ENCODE measurements around the gene KCTD15.

KCTD15 gene

GRCh38 chr19:33755099-33756035, 41.3 kb upstream of the KCTD15 start:
- H3K4me1 ChIP-seq (ENCODE audit: control insufficient read depth in 1 of 2, insufficient read depth in 2 of 2, low read length in 2 of 2) = no peaks in the 10 kb centered on the region
- no peak overlapping the region for H3K4me3 ChIP-seq (ENCODE audit: low read depth in 1 of 2, low read length in 2 of 2)
- no peaks in the 10 kb centered on the region for H3K36me3 ChIP-seq (ENCODE audit: control insufficient read depth in 1 of 2, insufficient read depth in 2 of 2, low read length in 2 of 2)
- no peaks in the 10 kb centered on the region for H3K9me3 ChIP-seq (ENCODE audit: control insufficient read depth in 1 of 2, low read length in 2 of 2)
- H3K27ac ChIP-seq (ENCODE audit: low read length) = no peak overlapping the region
- H3K27me3 ChIP-seq (ENCODE audit: low read depth, low read length) = no peaks in the 10 kb centered on the region

- Histone ChIP-seq H3K4me3 (ENCODE audit: low read depth in 1 of 2, low read length in 2 of 2) (no peak overlapping the region), H3K27me3 (ENCODE audit: low read depth, low read length) (no peaks in the 10 kb centered on the region), H3K36me3 (ENCODE audit: control insufficient read depth in 1 of 2, insufficient read depth in 2 of 2, low read length in 2 of 2) (no peaks in the 10 kb centered on the region), H3K9me3 (ENCODE audit: control insufficient read depth in 1 of 2, low read length in 2 of 2) (no peaks in the 10 kb centered on the region), H3K27ac (ENCODE audit: low read length) (no peak overlapping the region), H3K4me1 (ENCODE audit: control insufficient read depth in 1 of 2, insufficient read depth in 2 of 2, low read length in 2 of 2) (no peaks in the 10 kb centered on the region)
These were observed 40.5 kb upstream of the KCTD15 start for GRCh38 chr19:33756177-33756576.

- Histone ChIP-seq H3K4me3 (ENCODE audit: low read depth in 1 of 2, low read length in 2 of 2) (no peak overlapping the region), H3K27ac (ENCODE audit: low read length) (no peak overlapping the region), H3K27me3 (ENCODE audit: low read depth, low read length) (no peaks in the 10 kb centered on the region), H3K4me1 (ENCODE audit: control insufficient read depth in 1 of 2, insufficient read depth in 2 of 2, low read length in 2 of 2) (no peaks in the 10 kb centered on the region), H3K9me3 (ENCODE audit: control insufficient read depth in 1 of 2, low read length in 2 of 2) (no peaks in the 10 kb centered on the region), H3K36me3 (ENCODE audit: control insufficient read depth in 1 of 2, insufficient read depth in 2 of 2, low read length in 2 of 2) (no peaks in the 10 kb centered on the region)
These were observed 38.1 kb upstream of the KCTD15 start for GRCh38 chr19:33758541-33759013.

GRCh38 chr19:33759356-33759755, 37.3 kb upstream of the KCTD15 start:
- H3K27me3 ChIP-seq (ENCODE audit: low read depth, low read length) = no peaks in the 10 kb centered on the region
- H3K4me3 ChIP-seq (ENCODE audit: low read depth in 1 of 2, low read length in 2 of 2) = no peak overlapping the region
- no peak overlapping the region for H3K27ac ChIP-seq (ENCODE audit: low read length)

GRCh38 chr19:33763633-33764371, 32.9 kb upstream of the KCTD15 start:
- no peaks in the 10 kb centered on the region for H3K4me1 ChIP-seq (ENCODE audit: control insufficient read depth in 1 of 2, insufficient read depth in 2 of 2, low read length in 2 of 2)
- H3K27me3 ChIP-seq (ENCODE audit: low read depth, low read length) = no peaks in the 10 kb centered on the region
- H3K27ac ChIP-seq (ENCODE audit: low read length) = no peak overlapping the region
- H3K9me3 ChIP-seq (ENCODE audit: control insufficient read depth in 1 of 2, low read length in 2 of 2) = no peaks in the 10 kb centered on the region
- no peak overlapping the region for H3K4me3 ChIP-seq (ENCODE audit: low read depth in 1 of 2, low read length in 2 of 2)
- no peaks in the 10 kb centered on the region for H3K36me3 ChIP-seq (ENCODE audit: control insufficient read depth in 1 of 2, insufficient read depth in 2 of 2, low read length in 2 of 2)

More at GRCh38 chr19:33759356-33759755, 37.3 kb upstream of the KCTD15 start:
- Histone ChIP-seq H3K36me3 (ENCODE audit: control insufficient read depth in 1 of 2, insufficient read depth in 2 of 2, low read length in 2 of 2) (no peaks in the 10 kb centered on the region), H3K9me3 (ENCODE audit: control insufficient read depth in 1 of 2, low read length in 2 of 2) (no peaks in the 10 kb centered on the region), H3K4me1 (ENCODE audit: control insufficient read depth in 1 of 2, insufficient read depth in 2 of 2, low read length in 2 of 2) (no peaks in the 10 kb centered on the region)

- Histone ChIP-seq H3K4me1 (ENCODE audit: control insufficient read depth in 1 of 2, insufficient read depth in 2 of 2, low read length in 2 of 2) (no peaks in the 10 kb centered on the region), H3K4me3 (ENCODE audit: low read depth in 1 of 2, low read length in 2 of 2) (no peak overlapping the region), H3K36me3 (ENCODE audit: control insufficient read depth in 1 of 2, insufficient read depth in 2 of 2, low read length in 2 of 2) (no peaks in the 10 kb centered on the region), H3K27me3 (ENCODE audit: low read depth, low read length) (peaks cover 10% of the 10 kb centered on the region), H3K27ac (ENCODE audit: low read length) (no peak overlapping the region), H3K9me3 (ENCODE audit: control insufficient read depth in 1 of 2, low read length in 2 of 2) (no peaks in the 10 kb centered on the region)
These were observed 30.0 kb upstream of the KCTD15 start for GRCh38 chr19:33766623-33767022.

GRCh38 chr19:33767898-33768413, 28.7 kb upstream of the KCTD15 start:
- Histone ChIP-seq H3K9me3 (ENCODE audit: control insufficient read depth in 1 of 2, low read length in 2 of 2) (no peaks in the 10 kb centered on the region), H3K27ac (ENCODE audit: low read length) (no peak overlapping the region), H3K4me3 (ENCODE audit: low read depth in 1 of 2, low read length in 2 of 2) (no peak overlapping the region), H3K36me3 (ENCODE audit: control insufficient read depth in 1 of 2, insufficient read depth in 2 of 2, low read length in 2 of 2) (no peaks in the 10 kb centered on the region), H3K27me3 (ENCODE audit: low read depth, low read length) (peaks cover 10% of the 10 kb centered on the region), H3K4me1 (ENCODE audit: control insufficient read depth in 1 of 2, insufficient read depth in 2 of 2, low read length in 2 of 2) (no peaks in the 10 kb centered on the region)

- H3K4me3 ChIP-seq (ENCODE audit: low read depth in 1 of 2, low read length in 2 of 2) = no peak overlapping the region
- H3K27ac ChIP-seq (ENCODE audit: low read length) = no peak overlapping the region
- H3K27me3 ChIP-seq (ENCODE audit: low read depth, low read length) = peaks cover 10% of the 10 kb centered on the region
- no peaks in the 10 kb centered on the region for H3K9me3 ChIP-seq (ENCODE audit: control insufficient read depth in 1 of 2, low read length in 2 of 2)
- H3K4me1 ChIP-seq (ENCODE audit: control insufficient read depth in 1 of 2, insufficient read depth in 2 of 2, low read length in 2 of 2) = no peaks in the 10 kb centered on the region
- H3K36me3 ChIP-seq (ENCODE audit: control insufficient read depth in 1 of 2, insufficient read depth in 2 of 2, low read length in 2 of 2) = no peaks in the 10 kb centered on the region
These were observed 27.5 kb upstream of the KCTD15 start for GRCh38 chr19:33769208-33769607.

- H3K4me1 ChIP-seq (ENCODE audit: control insufficient read depth in 1 of 2, insufficient read depth in 2 of 2, low read length in 2 of 2) = no peaks in the 10 kb centered on the region
- no peaks in the 10 kb centered on the region for H3K36me3 ChIP-seq (ENCODE audit: control insufficient read depth in 1 of 2, insufficient read depth in 2 of 2, low read length in 2 of 2)
- H3K27ac ChIP-seq (ENCODE audit: low read length) = no peak overlapping the region
- H3K9me3 ChIP-seq (ENCODE audit: control insufficient read depth in 1 of 2, low read length in 2 of 2) = no peaks in the 10 kb centered on the region
- peaks cover 10% of the 10 kb centered on the region for H3K27me3 ChIP-seq (ENCODE audit: low read depth, low read length)
- H3K4me3 ChIP-seq (ENCODE audit: low read depth in 1 of 2, low read length in 2 of 2) = no peak overlapping the region
These were observed 26.6 kb upstream of the KCTD15 start for GRCh38 chr19:33770107-33770506.

GRCh38 chr19:33771384-33772101, 25.1 kb upstream of the KCTD15 start:
- Histone ChIP-seq H3K27ac (ENCODE audit: low read length) (no peak overlapping the region), H3K36me3 (ENCODE audit: control insufficient read depth in 1 of 2, insufficient read depth in 2 of 2, low read length in 2 of 2) (no peaks in the 10 kb centered on the region), H3K4me3 (ENCODE audit: low read depth in 1 of 2, low read length in 2 of 2) (no peak overlapping the region), H3K27me3 (ENCODE audit: low read depth, low read length) (peaks cover 10% of the 10 kb centered on the region), H3K4me1 (ENCODE audit: control insufficient read depth in 1 of 2, insufficient read depth in 2 of 2, low read length in 2 of 2) (no peaks in the 10 kb centered on the region), H3K9me3 (ENCODE audit: control insufficient read depth in 1 of 2, low read length in 2 of 2) (no peaks in the 10 kb centered on the region)

Data from muscle layer of duodenum (tissue), 2 donors.